Fibroblast of upper back skin (primary cell): ENCODE results near the gene IGSF21.

Experiments used
- DNase-seq: peaks from one replicate; pipeline ENCODE4 v3.0.0-alpha.2; 2013

Gene IGSF21

GRCh38 chr1:18230840-18231239 lies 123.2 kb downstream of the IGSF21 start:
- no peak for DNase-seq

GRCh38 chr1:18232052-18232451 lies 124.5 kb downstream of the IGSF21 start:
- DNase-seq, result no peak

GRCh38 chr1:18233176-18233864 lies 125.7 kb downstream of the IGSF21 start:
- no peak for DNase-seq

GRCh38 chr1:18234790-18235242 lies 127.2 kb downstream of the IGSF21 start:
- peak; percentile 21 for DNase-seq

- DNase-seq, result no peak
Measured at GRCh38 chr1:18237371-18237770, 129.8 kb downstream of the IGSF21 start.

GRCh38 chr1:18238190-18238589 lies 130.6 kb downstream of the IGSF21 start:
- no peak for DNase-seq

- no peak for DNase-seq
Measured at GRCh38 chr1:18239671-18240070, 132.1 kb downstream of the IGSF21 start.

GRCh38 chr1:18240906-18241305 lies 133.3 kb downstream of the IGSF21 start:
- no peak for DNase-seq

- DNase-seq, result no peak
Measured at GRCh38 chr1:18241891-18242290, 134.3 kb downstream of the IGSF21 start.

- no peak for DNase-seq
Measured at GRCh38 chr1:18243503-18244175, 136.0 kb downstream of the IGSF21 start.

- DNase-seq, result no peak
Measured at GRCh38 chr1:18244762-18245161, 137.2 kb downstream of the IGSF21 start.

GRCh38 chr1:18245647-18246046 lies 138.0 kb downstream of the IGSF21 start:
- no peak for DNase-seq

GRCh38 chr1:18246543-18246942 lies 138.9 kb downstream of the IGSF21 start:
- no peak for DNase-seq

GRCh38 chr1:18247151-18247550 lies 139.6 kb downstream of the IGSF21 start:
- no peak for DNase-seq

GRCh38 chr1:18249631-18250030 lies 142.0 kb downstream of the IGSF21 start:
- DNase-seq, result no peak

GRCh38 chr1:18253093-18253492 lies 145.5 kb downstream of the IGSF21 start:
- no peak for DNase-seq

- peak; percentile 26 for DNase-seq
Measured at GRCh38 chr1:18256282-18257235, 149.0 kb downstream of the IGSF21 start.

GRCh38 chr1:18257778-18258177 lies 150.2 kb downstream of the IGSF21 start:
- no peak for DNase-seq

GRCh38 chr1:18261891-18262290 lies 154.3 kb downstream of the IGSF21 start:
- no peak for DNase-seq

- DNase-seq, result no peak
Measured at GRCh38 chr1:18262726-18263125, 155.1 kb downstream of the IGSF21 start.

- DNase-seq, result no peak
Measured at GRCh38 chr1:18263547-18264120, 156.0 kb downstream of the IGSF21 start.

GRCh38 chr1:18264450-18265039 lies 156.9 kb downstream of the IGSF21 start:
- DNase-seq, result no peak

GRCh38 chr1:18265641-18266040 lies 158.0 kb downstream of the IGSF21 start:
- DNase-seq, result no peak
